ENCODE data around the gene TRAF3IP3. TPM values are rescaled to one million over a fixed set of nuclear protein-coding genes. Genes with fewer than 3 reads are reported as not detected.

TRAF3IP3 gene
- total RNA-seq, 1 experiment from 2014 or later, result not detected

DNA sequence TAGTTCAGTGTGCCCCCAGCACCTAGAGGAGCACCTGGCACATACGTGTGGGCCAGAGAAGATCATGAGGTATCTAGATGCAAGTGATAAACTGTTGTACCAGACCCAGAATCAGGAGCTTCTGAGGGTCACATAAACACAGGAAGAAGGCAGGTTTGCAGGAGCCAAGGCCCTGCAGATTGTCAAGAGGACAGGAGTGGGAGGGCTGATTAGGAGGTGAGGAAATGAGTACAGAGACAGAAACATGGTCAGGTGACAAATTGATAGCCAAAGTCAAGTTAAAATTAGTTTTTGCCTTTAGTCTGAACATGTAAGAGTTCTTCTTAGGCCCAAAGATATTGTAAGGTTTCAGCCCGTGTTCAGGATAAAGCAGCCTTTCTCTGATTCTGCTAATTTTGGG is 14.0 kb upstream of the TRAF3IP3 start:
- Histone ChIP-seq H3F3A (ENCODE audit: insufficient read depth, low read depth) (0 out of 2 replicates have a peak, but pooled peaks cover under 1% of the 10 kb centered on the region), H3K27me3 (ENCODE audit: insufficient read depth, low read depth) (no peaks in the 10 kb centered on the region), H3K79me2 (ENCODE audit: low read depth) (no peaks in the 10 kb centered on the region), H3K27ac (no peak overlapping the region), H3K4me1 (replicated peaks; ENCODE audit: insufficient read depth) (no peaks in the 10 kb centered on the region), H3K4me2 (no peak overlapping the region), H3K4me3 (no peak overlapping the region), H4K20me1 (ENCODE audit: insufficient read depth) (no peaks in the 10 kb centered on the region), H3K9me3 (ENCODE audit: insufficient read depth, low read depth) (no peaks in the 10 kb centered on the region), H2AFZ (no peak overlapping the region), H3K9me2 (ENCODE audit: insufficient read depth) (no peaks in the 10 kb centered on the region), H3K36me3 (ENCODE audit: low read depth) (no peaks in the 10 kb centered on the region)
- intact Hi-C loops (cut with micrococcal nuclease; ENCODE audit: unreplicated experiment), result no loop called here
- no peak for DNase-seq
- no peak for TF ChIP-seq EZH2 (IDR thresholded peaks at IDR 0.05; ENCODE audit: low read depth)
- TF ChIP-seq, protein P1, sequence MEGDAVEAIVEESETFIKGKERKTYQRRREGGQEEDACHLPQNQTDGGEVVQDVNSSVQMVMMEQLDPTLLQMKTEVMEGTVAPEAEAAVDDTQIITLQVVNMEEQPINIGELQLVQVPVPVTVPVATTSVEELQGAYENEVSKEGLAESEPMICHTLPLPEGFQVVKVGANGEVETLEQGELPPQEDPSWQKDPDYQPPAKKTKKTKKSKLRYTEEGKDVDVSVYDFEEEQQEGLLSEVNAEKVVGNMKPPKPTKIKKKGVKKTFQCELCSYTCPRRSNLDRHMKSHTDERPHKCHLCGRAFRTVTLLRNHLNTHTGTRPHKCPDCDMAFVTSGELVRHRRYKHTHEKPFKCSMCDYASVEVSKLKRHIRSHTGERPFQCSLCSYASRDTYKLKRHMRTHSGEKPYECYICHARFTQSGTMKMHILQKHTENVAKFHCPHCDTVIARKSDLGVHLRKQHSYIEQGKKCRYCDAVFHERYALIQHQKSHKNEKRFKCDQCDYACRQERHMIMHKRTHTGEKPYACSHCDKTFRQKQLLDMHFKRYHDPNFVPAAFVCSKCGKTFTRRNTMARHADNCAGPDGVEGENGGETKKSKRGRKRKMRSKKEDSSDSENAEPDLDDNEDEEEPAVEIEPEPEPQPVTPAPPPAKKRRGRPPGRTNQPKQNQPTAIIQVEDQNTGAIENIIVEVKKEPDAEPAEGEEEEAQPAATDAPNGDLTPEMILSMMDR (conservative IDR thresholded peaks at IDR 0.05), result no peak
- no TSS peak for BruUV-seq (replicated peaks)
- CTCF ChIA-PET, result no interaction called here
- POLR2A ChIA-PET (ENCODE audit: unreplicated experiment), result no interaction called here

DNA sequence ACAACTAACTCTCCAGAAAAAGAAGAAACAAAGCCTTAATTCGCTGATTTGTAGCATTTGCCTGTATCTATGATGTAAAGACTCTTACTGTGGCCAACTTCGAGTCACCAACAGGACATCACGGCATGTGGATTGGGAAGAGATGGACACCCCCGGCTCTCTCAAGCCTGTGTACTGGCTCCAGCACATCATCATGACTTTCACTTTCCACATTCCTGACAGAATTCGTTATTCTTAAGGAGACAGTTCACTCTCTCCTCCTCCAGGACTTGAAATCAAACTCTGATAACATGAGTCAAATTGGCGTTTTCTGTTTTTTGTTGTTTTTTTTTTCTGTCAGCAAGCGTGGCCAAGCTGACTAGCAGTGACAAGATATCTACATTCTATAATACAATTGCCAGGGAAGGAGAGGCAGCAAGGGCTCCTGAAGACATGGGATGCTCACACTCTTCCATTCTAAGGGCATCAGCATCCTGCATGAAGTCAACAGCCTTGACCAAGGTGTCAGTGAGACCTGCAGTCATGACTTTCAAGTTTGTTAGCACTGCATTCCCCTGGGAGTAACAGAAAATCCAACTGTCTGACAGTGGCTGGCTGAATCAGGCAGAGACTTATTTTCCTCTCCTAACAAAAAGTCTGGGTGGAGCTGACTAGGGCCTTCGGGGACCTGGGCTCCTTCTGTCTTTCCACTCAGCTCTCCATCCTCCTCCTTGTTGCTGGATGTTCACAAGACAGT is 13.3 kb upstream of the TRAF3IP3 start:
- intact Hi-C loops (cut with micrococcal nuclease; ENCODE audit: unreplicated experiment), result no loop called here
- H3K79me2 ChIP-seq (ENCODE audit: low read depth), result no peaks in the 10 kb centered on the region
- POLR2A ChIA-PET (ENCODE audit: unreplicated experiment), result no interaction called here
- no peaks in the 10 kb centered on the region for H3K36me3 ChIP-seq (ENCODE audit: low read depth)
- H3F3A ChIP-seq (ENCODE audit: insufficient read depth, low read depth), result peaks cover 6% of the 10 kb centered on the region; the same call in 1 of the 2 replicates
- no TSS peak for BruUV-seq (replicated peaks)
- H2AFZ ChIP-seq, result no peak overlapping the region
- H3K27me3 ChIP-seq (ENCODE audit: insufficient read depth, low read depth), result no peaks in the 10 kb centered on the region
- H3K4me1 ChIP-seq (replicated peaks; ENCODE audit: insufficient read depth), result no peaks in the 10 kb centered on the region
- H3K27ac ChIP-seq, result no peak overlapping the region
- H4K20me1 ChIP-seq (ENCODE audit: insufficient read depth), result no peaks in the 10 kb centered on the region
- no peak overlapping the region for H3K4me3 ChIP-seq
- H3K9me3 ChIP-seq (ENCODE audit: insufficient read depth, low read depth), result no peaks in the 10 kb centered on the region
- no peak overlapping the region for H3K4me2 ChIP-seq
- no peak for TF ChIP-seq EZH2 (IDR thresholded peaks at IDR 0.05; ENCODE audit: low read depth)
- TF ChIP-seq, protein P1 (conservative IDR thresholded peaks at IDR 0.05), result no peak
- no peaks in the 10 kb centered on the region for H3K9me2 ChIP-seq (ENCODE audit: insufficient read depth)
- CTCF ChIA-PET, result no interaction called here
- DNase-seq, result no peak

DNA sequence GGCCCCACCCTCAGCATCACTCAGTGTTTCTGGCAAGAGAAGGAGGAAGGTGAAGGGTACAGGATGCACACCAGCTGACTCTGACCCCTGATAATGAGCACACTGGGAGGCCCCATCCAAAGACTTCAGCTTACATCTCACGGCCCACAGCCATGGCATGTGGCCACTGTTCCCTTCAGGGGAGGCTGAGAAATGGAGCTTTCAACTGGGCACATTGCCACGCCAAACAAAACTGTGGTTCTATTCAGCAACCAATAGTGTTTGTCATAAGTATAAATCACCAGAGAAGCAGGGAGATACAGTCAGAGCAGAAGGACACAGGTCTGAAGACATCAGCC is 12.7 kb upstream of the TRAF3IP3 start:
- no peak overlapping the region for H2AFZ ChIP-seq
- BruUV-seq (replicated peaks), result no TSS peak
- H3K27me3 ChIP-seq (ENCODE audit: insufficient read depth, low read depth), result no peaks in the 10 kb centered on the region
- H3K79me2 ChIP-seq (ENCODE audit: low read depth), result no peaks in the 10 kb centered on the region
- no peak overlapping the region for H3K4me2 ChIP-seq
- H3K36me3 ChIP-seq (ENCODE audit: low read depth), result no peaks in the 10 kb centered on the region
- ChIA-PET POLR2A (ENCODE audit: unreplicated experiment) (no interaction called here), CTCF (no interaction called here)
- no peak for DNase-seq
- H3K27ac ChIP-seq, result no peak overlapping the region
- H3K9me3 ChIP-seq (ENCODE audit: insufficient read depth, low read depth), result no peaks in the 10 kb centered on the region
- no peaks in the 10 kb centered on the region; the same call in 1 of the 2 replicates for H3K4me1 ChIP-seq (replicated peaks; ENCODE audit: insufficient read depth)
- H3K4me3 ChIP-seq, result no peak overlapping the region
- TF ChIP-seq, protein P1 (conservative IDR thresholded peaks at IDR 0.05), result no peak
- TF ChIP-seq EZH2 (IDR thresholded peaks at IDR 0.05; ENCODE audit: low read depth), result no peak
- H4K20me1 ChIP-seq (ENCODE audit: insufficient read depth), result no peaks in the 10 kb centered on the region
- H3F3A ChIP-seq (ENCODE audit: insufficient read depth, low read depth), result peaks cover 6% of the 10 kb centered on the region; the same call in 1 of the 2 replicates
- no peaks in the 10 kb centered on the region for H3K9me2 ChIP-seq (ENCODE audit: insufficient read depth)
- intact Hi-C loops (cut with micrococcal nuclease; ENCODE audit: unreplicated experiment), result no loop called here
